Ovary (tissue), 9 donors: Measurements from ENCODE around the gene ACAD11. TPM values are rescaled to one million over a fixed set of nuclear protein-coding genes. Genes with fewer than 3 reads are reported as not detected.
A peak's percentile ranks its signal among the peaks of the same experiment; 100 is the strongest.

Experiments used
- DNase-seq, 5 donors: peaks; one replicate each; pipeline ENCODE4 v3.0.0-alpha.2; 2019 to 2020
- H3K27ac ChIP-seq, 2 donors: fragments of 200-600 bp; one replicate each; pipeline versions ENCODE4 v1.5.1 to v1.8.0; 2019 to 2022
- H3K27me3 ChIP-seq: fragments of 200-600 bp; one replicate; pipeline ENCODE4 v1.8.0; 2022
- H3K36me3 ChIP-seq: fragments of 200-600 bp; sonication (generic); one replicate; pipeline ENCODE4 v1.5.1; 2019
- H3K4me1 ChIP-seq: one replicate; pipeline ENCODE4 v1.8.1; 2013; ENCODE audit warnings: mild to moderate bottlenecking, moderate library complexity; ENCODE audit not compliant: insufficient read depth
- H3K4me3 ChIP-seq: fragments of 200-600 bp; sonication (generic); one replicate; pipeline ENCODE4 v1.5.1; 2017
- H3K9me3 ChIP-seq, 2 donors: fragments of 200-600 bp in 1 of 2; sonication (generic) in 1 of 2; one replicate each; pipeline versions ENCODE4 v1.5.1 to v1.8.1; 2013 to 2019; ENCODE audit warnings: mild to moderate bottlenecking in 1 of 2, moderate library complexity in 1 of 2
- EP300 ChIP-seq: sonication (generic); formaldehyde crosslinking; IDR thresholded peaks from one replicate; pipeline ENCODE4 v1.6.1; 2017; ENCODE audit warnings: antibody characterized with exemption
- POLR2A ChIP-seq: fragments of 450-650 bp; IDR thresholded peaks from one replicate; pipeline ENCODE4 v1.6.1; 2017; ENCODE audit warnings: antibody characterized with exemption, mild to moderate bottlenecking, moderate library complexity
- WGBS, 3 donors: extraction: QIAGEN DNeasy Blood & Tissue Kit in 1 of 3; methylation state at CpG; one replicate each; pipeline versions ENCODE4 v1.1.5 to v1.1.7; 2013 to 2017; 5-methylcytosine and 5-hydroxymethylcytosine counted together
- intact Hi-C, 4 donors: fragments of 100-400 bp; cut with DNase I; formaldehyde crosslinking; loops; one replicate each; pipeline versions ENCODE4 v1.11.0 to v1.15.1; 2022 to 2023
- polyA plus RNA-seq, 2 donors: library from polyadenylated mRNA; stranded (reverse); fragments of 200-250 nt in 1 of 2; fragments of 350-450 nt in 1 of 2; fragmentation: Illumina TruSeq in 1 of 2; extraction: RNeasy Lipid Tissue Mini Kit (QIAGEN cat#74804) in 1 of 2; gene quantifications; one replicate each; pipeline ENCODE4 v1.2.3, GENCODE V29; 2013 to 2014
- total RNA-seq, 7 donors: library from RNA; depleted of rRNA in 2 of 7; stranded (reverse); fragments of >200 nt in 2 of 7; fragmentation: NEBNext Ultra II Directional in 3 of 7; extraction: Animal tissue kit (Norgen Biotek cat#: 25700) in 3 of 7; gene quantifications; one replicate each; pipeline versions ENCODE4 v1.1.0 to v1.2.4, GENCODE V29; 2016 to 2023
- TF ChIP-seq, protein P1 (sequence below), 3 donors: fragments of 450-650 bp in 2 of 3; fragments of 200-600 bp in 1 of 3; IDR thresholded peaks; one replicate each; pipeline versions ENCODE4 v1.5.1 to v1.8.0; 2016 to 2022; ENCODE audit warnings: antibody characterized with exemption in 3 of 3, mild to moderate bottlenecking in 1 of 3
- donor health status: DM: no; HTN: no; CAD: no; lungs with moderate emphysema.
- donor health status: DM: no; HTN: no; CAD: no.
- donor health status: Bipolar disorder and iron deficiency.
- donor health status: DM: yes; HTN: yes; CAD: no.
- donor health status: DM: no; HTN: no; CAD: no.
- donor health status: DM: yes; HTN: yes; CAD: no.

The ACAD11 gene
- total and polyA plus RNA-seq, 9 donors: 18.7 to 48.8 (median 25.8) TPM

- 12 to 15% (median 12%) methylated on average over 5 of the region's 5 CpGs for WGBS, 3 donors
- no peak for DNase-seq
- Histone ChIP-seq H3K4me1 (peaks cover 3% of the 10 kb centered on the region), H3K9me3 (no peaks in the 10 kb centered on the region), H3K4me3 (no peak overlapping the region), H3K27me3 (no peaks in the 10 kb centered on the region), H3K27ac (peak overlapping the region in 1 of 2 donors; percentile 20), H3K36me3 (no peaks in the 10 kb centered on the region)
- TF ChIP-seq EP300: no peak
- TF ChIP-seq POLR2A: no peak
- TF ChIP-seq, protein P1, sequence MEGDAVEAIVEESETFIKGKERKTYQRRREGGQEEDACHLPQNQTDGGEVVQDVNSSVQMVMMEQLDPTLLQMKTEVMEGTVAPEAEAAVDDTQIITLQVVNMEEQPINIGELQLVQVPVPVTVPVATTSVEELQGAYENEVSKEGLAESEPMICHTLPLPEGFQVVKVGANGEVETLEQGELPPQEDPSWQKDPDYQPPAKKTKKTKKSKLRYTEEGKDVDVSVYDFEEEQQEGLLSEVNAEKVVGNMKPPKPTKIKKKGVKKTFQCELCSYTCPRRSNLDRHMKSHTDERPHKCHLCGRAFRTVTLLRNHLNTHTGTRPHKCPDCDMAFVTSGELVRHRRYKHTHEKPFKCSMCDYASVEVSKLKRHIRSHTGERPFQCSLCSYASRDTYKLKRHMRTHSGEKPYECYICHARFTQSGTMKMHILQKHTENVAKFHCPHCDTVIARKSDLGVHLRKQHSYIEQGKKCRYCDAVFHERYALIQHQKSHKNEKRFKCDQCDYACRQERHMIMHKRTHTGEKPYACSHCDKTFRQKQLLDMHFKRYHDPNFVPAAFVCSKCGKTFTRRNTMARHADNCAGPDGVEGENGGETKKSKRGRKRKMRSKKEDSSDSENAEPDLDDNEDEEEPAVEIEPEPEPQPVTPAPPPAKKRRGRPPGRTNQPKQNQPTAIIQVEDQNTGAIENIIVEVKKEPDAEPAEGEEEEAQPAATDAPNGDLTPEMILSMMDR (IDR thresholded peaks at IDR 0.05): no peak
- intact Hi-C loops: no loop called here
These were observed 85.8 kb downstream of the ACAD11 start for GRCh38 chr3:132573797-132574211.

GRCh38 chr3:132570016-132570415 is 89.6 kb downstream of the ACAD11 start:
- no peaks in the 10 kb centered on the region for H3K27me3 ChIP-seq
- 44 to 54% (median 47%) methylated on average over 2 of the region's 2 CpGs for WGBS, 3 donors
- no peaks in the 10 kb centered on the region for H3K9me3 ChIP-seq
- intact Hi-C loops: no loop called here
- no peak overlapping the region for H3K4me3 ChIP-seq
- TF ChIP-seq, protein P1 (IDR thresholded peaks at IDR 0.05): no peak
- no peak for TF ChIP-seq POLR2A
- TF ChIP-seq EP300: no peak
- H3K4me1 ChIP-seq: peaks cover 3% of the 10 kb centered on the region
- no peaks in the 10 kb centered on the region for H3K36me3 ChIP-seq
- no peak overlapping the region for H3K27ac ChIP-seq
- no peak for DNase-seq

DNA sequence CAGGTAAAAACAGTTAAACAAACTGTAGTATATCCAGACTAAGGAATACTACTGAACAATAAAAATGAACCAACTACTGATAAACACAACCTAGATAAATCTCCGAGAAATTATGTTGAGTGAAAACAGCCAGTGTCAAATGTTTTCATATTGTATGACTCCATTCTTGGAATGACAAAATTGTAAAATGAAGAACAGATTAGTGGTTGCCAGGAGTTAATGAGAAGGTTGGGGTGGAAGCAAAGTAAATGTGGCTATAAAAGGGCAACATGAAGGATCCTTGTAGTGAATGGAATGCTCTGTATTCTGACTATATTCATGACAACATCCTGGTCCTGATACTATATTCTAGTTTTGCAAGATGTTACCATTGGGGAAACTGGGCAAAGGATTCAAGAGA is 90.0 kb downstream of the ACAD11 start:
- TF ChIP-seq POLR2A: no peak
- TF ChIP-seq EP300: no peak
- TF ChIP-seq, protein P1 (IDR thresholded peaks at IDR 0.05): no peak
- no peak overlapping the region for H3K4me3 ChIP-seq
- intact Hi-C loops: no loop called here
- H3K36me3 ChIP-seq: no peaks in the 10 kb centered on the region
- no peak overlapping the region for H3K27ac ChIP-seq
- peaks cover 3% of the 10 kb centered on the region for H3K4me1 ChIP-seq
- no peak for DNase-seq
- H3K9me3 ChIP-seq: no peaks in the 10 kb centered on the region
- no peaks in the 10 kb centered on the region for H3K27me3 ChIP-seq
- 18 to 28% (median 27%) methylated on average over 1 of the region's 1 CpG for WGBS, 3 donors

- no peak overlapping the region for H3K27ac ChIP-seq
- no peaks in the 10 kb centered on the region for H3K9me3 ChIP-seq
- DNase-seq: no peak
- TF ChIP-seq POLR2A: no peak
- WGBS, 3 donors: 13 to 31% (median 28%) methylated on average over 2 of the region's 2 CpGs
- intact Hi-C loops: no loop called here
- H3K27me3 ChIP-seq: no peaks in the 10 kb centered on the region
- no peak overlapping the region for H3K4me3 ChIP-seq
- peaks cover 2% of the 10 kb centered on the region for H3K4me1 ChIP-seq
- no peaks in the 10 kb centered on the region for H3K36me3 ChIP-seq
These were observed 90.5 kb downstream of the ACAD11 start for GRCh38 chr3:132569153-132569552.

DNA sequence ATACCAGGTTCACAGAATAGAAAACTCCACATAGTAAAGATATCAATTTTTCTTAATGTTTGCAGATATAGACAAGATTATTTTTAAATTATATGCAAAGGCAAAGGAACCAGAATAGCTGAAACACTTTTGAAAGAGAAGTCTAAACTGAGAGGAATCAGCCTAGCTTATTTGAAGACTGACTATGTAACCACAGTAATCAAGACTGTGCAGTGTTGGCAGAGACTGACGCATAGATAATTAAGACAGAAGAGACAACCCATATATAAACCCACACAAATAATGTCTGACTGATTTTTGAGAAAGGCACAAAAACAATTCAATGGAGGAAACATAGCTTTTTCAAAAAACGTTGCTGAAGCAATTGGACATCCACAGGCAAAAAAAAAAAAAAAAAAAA is 91.2 kb downstream of the ACAD11 start:
- Histone ChIP-seq H3K4me1 (no peaks in the 10 kb centered on the region), H3K27me3 (no peaks in the 10 kb centered on the region), H3K9me3 (no peaks in the 10 kb centered on the region), H3K27ac (no peak overlapping the region), H3K4me3 (no peak overlapping the region), H3K36me3 (no peaks in the 10 kb centered on the region)
- TF ChIP-seq EP300 (no peak), POLR2A (no peak)
- TF ChIP-seq, protein P1 (IDR thresholded peaks at IDR 0.05): no peak
- DNase-seq: no peak
- intact Hi-C loops: no loop called here
- 62 to 81% (median 63%) methylated on average over 2 of the region's 2 CpGs for WGBS, 3 donors
